MCF 10A (cell line): Measurements from ENCODE around the gene BMP4. TPM values are rescaled to one million over a fixed set of nuclear protein-coding genes. Genes with fewer than 3 reads are reported as not detected.

Experiments used
- BruUV-seq: library from RNA; stranded (reverse); fragments of 400-500 nt; replicated peaks from 2 replicates; lab custom pipeline; 2021; lab: Mats Ljungman, UMichigan
- CTCF ChIA-PET: fragments of 300-600 bp; sonication (Branson Sonifier 250); formaldehyde crosslinking; extraction: SDS; loops from one replicate; lab custom pipeline; 2021; ENCODE audit warnings: antibody characterized with exemption, inconsistent platforms; lab: Yijun Ruan, JAX
- POLR2A ChIA-PET: fragments of 300-600, 350-650 bp; sonication (Branson Sonifier 250); formaldehyde crosslinking; extraction: SDS; loops from one replicate; lab custom pipeline; 2020; ENCODE audit warnings: antibody characterized with exemption, inconsistent platforms; lab: Yijun Ruan, JAX
- DNase-seq: peaks from one replicate; pipeline ENCODE4 v3.0.0-alpha.2; 2018; ENCODE audit not compliant: unreplicated experiment
- H3K27ac Mint-ChIP-seq: one replicate; pipeline ENCODE4 v1.8.0; 2022; ENCODE audit warnings: mild to moderate bottlenecking, low read depth, mixed read lengths; ENCODE audit not compliant: unreplicated experiment
- H3K27me3 Mint-ChIP-seq: one replicate; pipeline ENCODE4 v1.8.0; 2022; ENCODE audit warnings: mixed read lengths; ENCODE audit not compliant: insufficient read depth, unreplicated experiment
- H3K36me3 Mint-ChIP-seq: one replicate; pipeline ENCODE4 v1.8.0; 2022; ENCODE audit warnings: mild to moderate bottlenecking, moderate library complexity, mixed read lengths; ENCODE audit not compliant: insufficient read depth, unreplicated experiment
- H3K4me1 Mint-ChIP-seq: one replicate; pipeline ENCODE4 v1.8.0; 2022; ENCODE audit warnings: mixed read lengths; ENCODE audit not compliant: insufficient read depth, unreplicated experiment
- H3K4me3 Mint-ChIP-seq: one replicate; pipeline ENCODE4 v1.8.0; 2022; ENCODE audit warnings: mild to moderate bottlenecking, moderate library complexity, mixed read lengths; ENCODE audit not compliant: unreplicated experiment
- H3K9me3 Mint-ChIP-seq: one replicate; pipeline ENCODE4 v1.8.0; 2022; ENCODE audit warnings: mixed read lengths; ENCODE audit not compliant: unreplicated experiment
- intact Hi-C: fragments of 100-400 bp; cut with micrococcal nuclease; formaldehyde crosslinking; loops from 2 replicates; pipeline ENCODE4 v1.14.1; 2022
- total RNA-seq: library from RNA; stranded (reverse); gene quantifications from 2 replicates; pipeline ENCODE4 v1.2.3, GENCODE V29; 2022
- TF ChIP-seq, protein P1 (sequence below): fragments of 200-600 bp; IDR thresholded peaks from one replicate; pipeline ENCODE4 v1.8.0; 2022; ENCODE audit warnings: antibody characterized with exemption, mild to moderate bottlenecking; ENCODE audit not compliant: unreplicated experiment

The BMP4 gene
- total RNA-seq, 1 experiment from 2014 or later = 0.28 TPM

DNA sequence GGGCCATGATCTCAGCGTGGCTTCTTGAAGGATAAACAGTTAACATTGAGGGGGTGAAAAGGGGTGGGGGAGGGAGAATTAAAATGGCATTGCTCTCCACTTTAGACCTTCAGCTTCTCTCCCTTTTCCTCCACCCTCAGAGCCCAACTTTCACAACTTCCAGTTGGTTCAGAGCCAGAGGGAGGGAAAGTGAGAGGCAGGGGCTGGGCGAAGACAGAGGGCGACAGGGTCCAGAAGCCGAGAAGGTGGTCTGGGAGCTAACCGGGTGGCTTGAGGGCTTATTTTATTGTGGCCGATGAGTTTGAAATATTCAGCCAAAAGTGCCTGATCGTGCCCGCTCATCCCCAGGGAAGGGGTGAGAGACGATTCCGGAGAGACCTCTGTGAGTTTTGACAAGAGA is 4.1 kb downstream of the BMP4 start:
- H3K9me3 Mint-ChIP-seq = no peaks in the 10 kb centered on the region
- peak overlapping the region; percentile 81 for H3K4me3 Mint-ChIP-seq
- no TSS peak for BruUV-seq
- TF ChIP-seq, protein P1, sequence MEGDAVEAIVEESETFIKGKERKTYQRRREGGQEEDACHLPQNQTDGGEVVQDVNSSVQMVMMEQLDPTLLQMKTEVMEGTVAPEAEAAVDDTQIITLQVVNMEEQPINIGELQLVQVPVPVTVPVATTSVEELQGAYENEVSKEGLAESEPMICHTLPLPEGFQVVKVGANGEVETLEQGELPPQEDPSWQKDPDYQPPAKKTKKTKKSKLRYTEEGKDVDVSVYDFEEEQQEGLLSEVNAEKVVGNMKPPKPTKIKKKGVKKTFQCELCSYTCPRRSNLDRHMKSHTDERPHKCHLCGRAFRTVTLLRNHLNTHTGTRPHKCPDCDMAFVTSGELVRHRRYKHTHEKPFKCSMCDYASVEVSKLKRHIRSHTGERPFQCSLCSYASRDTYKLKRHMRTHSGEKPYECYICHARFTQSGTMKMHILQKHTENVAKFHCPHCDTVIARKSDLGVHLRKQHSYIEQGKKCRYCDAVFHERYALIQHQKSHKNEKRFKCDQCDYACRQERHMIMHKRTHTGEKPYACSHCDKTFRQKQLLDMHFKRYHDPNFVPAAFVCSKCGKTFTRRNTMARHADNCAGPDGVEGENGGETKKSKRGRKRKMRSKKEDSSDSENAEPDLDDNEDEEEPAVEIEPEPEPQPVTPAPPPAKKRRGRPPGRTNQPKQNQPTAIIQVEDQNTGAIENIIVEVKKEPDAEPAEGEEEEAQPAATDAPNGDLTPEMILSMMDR = no peak
- no peak for DNase-seq
- H3K36me3 Mint-ChIP-seq = peaks cover 7% of the 10 kb centered on the region
- POLR2A ChIA-PET = interaction anchor here (0.6 to 2.6 kb wide), 17 partner anchors 9 to 1077 kb away, joined by 3 to 15 read pairs (median 3); no protein-coding TSS in a partner anchor
- no peaks in the 10 kb centered on the region for H3K27me3 Mint-ChIP-seq
- CTCF ChIA-PET = interaction anchor here (0.6 to 1.3 kb wide), 2 partner anchors 27 to 35 kb away, joined by 3 to 5 read pairs; no protein-coding TSS in a partner anchor
- H3K4me1 Mint-ChIP-seq = peaks cover 8% of the 10 kb centered on the region
- intact Hi-C loops = loop anchor here (10.0 kb wide), 1 partner anchor 222 kb away; no protein-coding TSS in a partner anchor
- peak overlapping the region; percentile 53 for H3K27ac Mint-ChIP-seq

DNA sequence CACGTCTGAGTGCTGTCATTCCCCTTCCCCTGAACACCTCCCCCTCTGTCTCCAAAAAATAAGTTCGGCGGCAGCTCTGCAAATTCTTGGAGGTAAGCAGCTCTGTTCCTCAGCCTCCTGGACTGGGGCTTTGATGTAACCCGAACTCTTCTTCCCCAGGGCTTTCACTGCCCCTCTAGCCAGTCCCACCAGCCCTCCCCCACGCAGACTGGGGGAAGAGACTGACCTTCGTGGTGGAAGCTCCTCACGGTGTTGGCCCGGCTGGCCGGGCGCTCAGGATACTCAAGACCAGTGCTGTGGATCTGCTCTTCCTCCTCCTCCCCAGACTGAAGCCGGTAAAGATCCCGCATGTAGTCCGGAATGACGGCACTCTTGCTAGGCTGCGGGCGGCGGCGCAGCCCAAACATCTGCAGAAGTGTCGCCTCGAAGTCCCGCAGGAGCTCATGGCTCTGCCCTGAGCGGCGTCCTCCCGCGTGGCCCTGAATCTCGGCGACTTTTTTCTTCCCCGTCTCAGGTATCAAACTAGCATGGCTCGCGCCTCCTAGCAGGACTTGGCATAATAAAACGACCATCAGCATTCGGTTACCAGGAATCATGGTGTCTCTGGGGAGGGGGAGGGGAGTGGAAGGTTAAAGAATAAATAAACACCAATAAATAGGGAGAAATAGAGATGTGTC is 4.9 kb downstream of the BMP4 start:
- POLR2A ChIA-PET = interaction anchor here (0.6 to 2.4 kb wide), 5 partner anchors 27 to 1077 kb away, joined by 3 to 15 read pairs (median 7); no protein-coding TSS in a partner anchor
- no TSS peak for BruUV-seq
- TF ChIP-seq, protein P1 = no peak
- peak overlapping the region; percentile 81 for H3K4me3 Mint-ChIP-seq
- no peaks in the 10 kb centered on the region for H3K9me3 Mint-ChIP-seq
- CTCF ChIA-PET = interaction anchor here (0.6 to 1.3 kb wide), 2 partner anchors 26 to 332 kb away, joined by 3 to 5 read pairs; no protein-coding TSS in a partner anchor
- intact Hi-C loops = loop anchor here (10.0 kb wide), 1 partner anchor 223 kb away; no protein-coding TSS in a partner anchor
- no peak for DNase-seq
- H3K27me3 Mint-ChIP-seq = no peaks in the 10 kb centered on the region
- peaks cover 8% of the 10 kb centered on the region for H3K4me1 Mint-ChIP-seq
- H3K36me3 Mint-ChIP-seq = peaks cover 7% of the 10 kb centered on the region
- no peak overlapping the region for H3K27ac Mint-ChIP-seq

DNA sequence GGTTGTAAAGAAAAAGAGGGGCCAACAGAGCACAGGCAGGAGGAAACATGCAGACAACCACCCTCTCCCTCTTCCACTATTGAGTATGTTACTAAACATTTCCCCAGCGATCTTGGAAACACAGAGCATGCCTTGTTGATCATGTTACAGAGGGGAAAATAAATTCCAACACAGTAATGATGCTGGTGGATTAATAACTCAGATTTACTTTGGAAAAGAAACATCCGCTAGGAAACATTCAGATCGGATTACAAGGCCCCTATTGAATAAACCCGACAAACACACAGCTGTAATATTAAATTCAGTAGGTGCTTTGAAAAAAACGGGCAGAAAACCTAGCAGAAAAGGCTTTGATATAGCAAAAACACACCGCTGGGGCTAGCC is 5.4 kb downstream of the BMP4 start:
- no peak for DNase-seq
- H3K4me1 Mint-ChIP-seq = peaks cover 8% of the 10 kb centered on the region
- no peak overlapping the region for H3K4me3 Mint-ChIP-seq
- intact Hi-C loops = loop anchor here (10.0 kb wide), 1 partner anchor 224 kb away; no protein-coding TSS in a partner anchor
- no peaks in the 10 kb centered on the region for H3K9me3 Mint-ChIP-seq
- H3K27me3 Mint-ChIP-seq = no peaks in the 10 kb centered on the region
- ChIA-PET CTCF (interaction anchor here (0.6 kb wide), 1 partner anchor 332 kb away, joined by 3 read pairs; no protein-coding TSS in a partner anchor), POLR2A (no interaction called here)
- no peak overlapping the region for H3K27ac Mint-ChIP-seq
- TF ChIP-seq, protein P1 = no peak
- BruUV-seq = no TSS peak
- H3K36me3 Mint-ChIP-seq = peaks cover 7% of the 10 kb centered on the region
